Peyer's patch (tissue), 4 donors: ENCODE data around the gene BTG1. TPM values are rescaled to one million over a fixed set of nuclear protein-coding genes. Genes with fewer than 3 reads are reported as not detected.

ENCODE experiments used
- DNase-seq, 3 donors: peaks; one replicate each; pipeline ENCODE4 v3.0.0-alpha.2; 2017 to 2019
- H3K27ac ChIP-seq, 4 donors: fragments of 200-600 bp; sonication (generic); one replicate each; pipeline ENCODE4 v1.5.1; 2016 to 2019
- H3K27me3 ChIP-seq, 2 donors: fragments of 200-600 bp; sonication (generic); one replicate each; pipeline ENCODE4 v1.5.1; 2019
- H3K36me3 ChIP-seq, 3 donors: fragments of 200-600 bp; sonication (generic); one replicate each; pipeline ENCODE4 v1.5.1; 2016 to 2019
- H3K4me1 ChIP-seq, 4 donors: fragments of 200-600 bp; sonication (generic); one replicate each; pipeline ENCODE4 v1.5.1; 2016 to 2019
- H3K4me3 ChIP-seq, 4 donors: fragments of 200-600 bp; sonication (generic); 1 replicate in 3 of 4; 2 replicates in 1 of 4; pipeline ENCODE4 v1.5.1; 2016 to 2019; ENCODE audit warnings: mild to moderate bottlenecking in 1 of 4
- H3K9me3 ChIP-seq, 4 donors: fragments of 200-600 bp; sonication (generic); one replicate each; pipeline ENCODE4 v1.5.1; 2016 to 2019; ENCODE audit warnings: mild to moderate bottlenecking in 1 of 4
- CTCF ChIP-seq, 6 experiments: fragments of 450-650 bp in 4 of 6; fragments of 200-600 bp in 2 of 6; sonication (generic) in 1 of 6; IDR thresholded peaks; one replicate each; pipeline ENCODE4 v1.5.1; 2017 to 2019; ENCODE audit warnings: antibody characterized with exemption in 6 of 6, mild to moderate bottlenecking in 3 of 6, moderate library complexity in 1 of 6
- POLR2A ChIP-seq, 2 donors: fragments of 450-650 bp; IDR thresholded peaks; one replicate each; pipeline ENCODE4 v1.5.1; 2017; ENCODE audit warnings: antibody characterized with exemption in 2 of 2, mild to moderate bottlenecking in 2 of 2, moderate library complexity in 2 of 2
- total RNA-seq, 4 donors: library from RNA; depleted of rRNA; stranded (reverse); fragments of >200 nt; gene quantifications; one replicate each; pipeline ENCODE4 v1.1.0, GENCODE V29; 2016

The BTG1 gene
- total RNA-seq, 4 donors from 2014 or later = 49.2 to 111 (median 69.2) TPM

- no peaks in the 10 kb centered on the region for H3K27me3 ChIP-seq
- H3K27ac ChIP-seq = no peak overlapping the region
- no peak for DNase-seq
- no peak for TF ChIP-seq CTCF (IDR thresholded peaks at IDR 0.05)
- TF ChIP-seq POLR2A (IDR thresholded peaks at IDR 0.05) = no peak
- no peaks in the 10 kb centered on the region for H3K9me3 ChIP-seq
- H3K4me1 ChIP-seq = no peaks in the 10 kb centered on the region
- H3K4me3 ChIP-seq = no peak overlapping the region
- H3K36me3 ChIP-seq = no peaks in the 10 kb centered on the region
Observed at GRCh38 chr12:92108651-92109050, 37.0 kb downstream of the BTG1 start.

GRCh38 chr12:92107621-92108131, 38.0 kb downstream of the BTG1 start:
- H3K4me3 ChIP-seq = no peak overlapping the region
- no peaks in the 10 kb centered on the region for H3K9me3 ChIP-seq
- H3K36me3 ChIP-seq = no peaks in the 10 kb centered on the region
- DNase-seq = no peak
- H3K27me3 ChIP-seq = no peaks in the 10 kb centered on the region
- H3K27ac ChIP-seq = no peak overlapping the region
- TF ChIP-seq CTCF (IDR thresholded peaks at IDR 0.05) = no peak
- TF ChIP-seq POLR2A (IDR thresholded peaks at IDR 0.05) = no peak
- no peaks in the 10 kb centered on the region for H3K4me1 ChIP-seq

GRCh38 chr12:92107094-92107493, 38.6 kb downstream of the BTG1 start:
- no peak for TF ChIP-seq POLR2A (IDR thresholded peaks at IDR 0.05)

GRCh38 chr12:92105676-92106075, 40.0 kb downstream of the BTG1 start:
- Histone ChIP-seq H3K9me3 (no peaks in the 10 kb centered on the region), H3K4me3 (no peak overlapping the region), H3K36me3 (no peaks in the 10 kb centered on the region), H3K4me1 (no peaks in the 10 kb centered on the region), H3K27me3 (no peaks in the 10 kb centered on the region), H3K27ac (no peak overlapping the region)
- no peak for TF ChIP-seq CTCF (IDR thresholded peaks at IDR 0.05)
- TF ChIP-seq POLR2A (IDR thresholded peaks at IDR 0.05) = no peak
- DNase-seq = no peak

More at GRCh38 chr12:92107094-92107493, 38.6 kb downstream of the BTG1 start:
- no peak for DNase-seq
- Histone ChIP-seq H3K36me3 (no peaks in the 10 kb centered on the region), H3K27ac (no peak overlapping the region), H3K27me3 (no peaks in the 10 kb centered on the region), H3K9me3 (no peaks in the 10 kb centered on the region), H3K4me3 (no peak overlapping the region), H3K4me1 (no peaks in the 10 kb centered on the region)

GRCh38 chr12:92105110-92105509, 40.5 kb downstream of the BTG1 start:
- Histone ChIP-seq H3K27me3 (no peaks in the 10 kb centered on the region), H3K9me3 (no peaks in the 10 kb centered on the region), H3K36me3 (no peaks in the 10 kb centered on the region), H3K27ac (no peak overlapping the region), H3K4me1 (no peaks in the 10 kb centered on the region), H3K4me3 (no peak overlapping the region)
- no peak for TF ChIP-seq CTCF (IDR thresholded peaks at IDR 0.05)
- TF ChIP-seq POLR2A (IDR thresholded peaks at IDR 0.05) = no peak
- DNase-seq = no peak

- Histone ChIP-seq H3K4me3 (no peak overlapping the region), H3K27ac (no peak overlapping the region), H3K36me3 (no peaks in the 10 kb centered on the region), H3K4me1 (peaks cover 0 to 4% (median 0%) of the 10 kb centered on the region in 4 donors), H3K9me3 (no peaks in the 10 kb centered on the region), H3K27me3 (no peaks in the 10 kb centered on the region)
- TF ChIP-seq CTCF (IDR thresholded peaks at IDR 0.05) (no peak), POLR2A (IDR thresholded peaks at IDR 0.05) (no peak)
- DNase-seq = no peak
Observed at GRCh38 chr12:92102606-92103005, 43.0 kb downstream of the BTG1 start.
